Subcutaneous adipose tissue (tissue), 4 donors: Measurements from ENCODE around the gene SIK1. TPM values are rescaled to one million over a fixed set of nuclear protein-coding genes. Genes with fewer than 3 reads are reported as not detected.
"Not testable (repeated sequence)": the region's sequence is repeated elsewhere in the genome, so short reads cannot be mapped to it uniquely, and the experiment has no call there.

Source experiments
- total RNA-seq, 4 donors: library from RNA; depleted of rRNA; stranded (reverse); fragments of >200 nt; gene quantifications; one replicate each; pipeline ENCODE4 v1.1.0, GENCODE V29; 2016
- TF ChIP-seq, protein P1 (sequence below): fragments of 450-650 bp; IDR thresholded peaks from one replicate; pipeline ENCODE4 v1.5.1; 2016; ENCODE audit warnings: low read depth, mild to moderate bottlenecking, control low read depth, antibody characterized with exemption, moderate library complexity

SIK1 gene
- 10 to 100 TPM; 10.4 to 53.3 (median 14.4) TPM for total RNA-seq

DNA sequence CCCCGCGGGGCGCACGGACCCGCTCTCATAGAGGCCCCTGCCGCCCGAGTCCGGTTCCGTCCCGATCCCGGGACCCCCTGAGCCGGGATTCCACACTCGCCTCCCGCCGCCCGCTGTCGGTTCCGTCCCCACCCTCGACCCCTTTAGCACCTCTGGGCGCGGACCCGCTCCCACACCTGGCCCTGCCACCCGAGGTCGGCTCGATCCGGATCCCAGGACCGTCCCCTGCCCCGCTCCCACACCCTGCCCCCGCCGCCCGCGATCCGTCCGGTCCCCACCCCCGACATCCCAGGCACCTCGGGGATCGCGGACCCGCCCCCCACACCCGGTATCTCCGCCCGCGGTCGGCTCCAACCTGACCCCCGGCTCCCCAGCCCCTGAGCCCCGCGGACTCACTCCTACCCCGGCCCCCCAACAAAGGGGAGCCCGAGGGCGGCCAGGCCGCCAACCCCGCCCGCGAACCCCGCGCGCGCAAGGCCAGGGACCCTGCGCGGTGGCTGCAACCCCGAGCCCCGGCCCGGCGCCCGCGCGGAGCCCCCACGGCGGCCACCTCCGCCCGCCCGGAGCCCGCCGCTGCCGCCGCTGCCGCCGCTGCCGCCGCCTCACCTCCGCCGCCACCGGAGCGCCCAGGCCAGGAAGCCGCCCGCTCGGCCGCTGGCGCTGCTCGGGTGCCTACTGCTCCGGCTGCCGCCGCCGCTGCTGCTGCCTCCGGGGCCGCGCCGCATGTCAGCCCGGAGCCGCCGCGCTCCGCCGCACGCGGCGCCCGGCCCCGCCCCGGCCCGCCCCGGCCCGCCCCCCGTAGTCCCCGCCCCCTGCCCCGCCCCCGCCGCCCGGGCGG lies at the start of gene SIK1:
SIK1 (minus strand) TSS at position 728 of the 838 bp plus-strand sequence. CDS start 953 bp downstream, outside the sequence.
- TF ChIP-seq, protein P1, sequence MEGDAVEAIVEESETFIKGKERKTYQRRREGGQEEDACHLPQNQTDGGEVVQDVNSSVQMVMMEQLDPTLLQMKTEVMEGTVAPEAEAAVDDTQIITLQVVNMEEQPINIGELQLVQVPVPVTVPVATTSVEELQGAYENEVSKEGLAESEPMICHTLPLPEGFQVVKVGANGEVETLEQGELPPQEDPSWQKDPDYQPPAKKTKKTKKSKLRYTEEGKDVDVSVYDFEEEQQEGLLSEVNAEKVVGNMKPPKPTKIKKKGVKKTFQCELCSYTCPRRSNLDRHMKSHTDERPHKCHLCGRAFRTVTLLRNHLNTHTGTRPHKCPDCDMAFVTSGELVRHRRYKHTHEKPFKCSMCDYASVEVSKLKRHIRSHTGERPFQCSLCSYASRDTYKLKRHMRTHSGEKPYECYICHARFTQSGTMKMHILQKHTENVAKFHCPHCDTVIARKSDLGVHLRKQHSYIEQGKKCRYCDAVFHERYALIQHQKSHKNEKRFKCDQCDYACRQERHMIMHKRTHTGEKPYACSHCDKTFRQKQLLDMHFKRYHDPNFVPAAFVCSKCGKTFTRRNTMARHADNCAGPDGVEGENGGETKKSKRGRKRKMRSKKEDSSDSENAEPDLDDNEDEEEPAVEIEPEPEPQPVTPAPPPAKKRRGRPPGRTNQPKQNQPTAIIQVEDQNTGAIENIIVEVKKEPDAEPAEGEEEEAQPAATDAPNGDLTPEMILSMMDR, result not testable (repeated sequence)

DNA sequence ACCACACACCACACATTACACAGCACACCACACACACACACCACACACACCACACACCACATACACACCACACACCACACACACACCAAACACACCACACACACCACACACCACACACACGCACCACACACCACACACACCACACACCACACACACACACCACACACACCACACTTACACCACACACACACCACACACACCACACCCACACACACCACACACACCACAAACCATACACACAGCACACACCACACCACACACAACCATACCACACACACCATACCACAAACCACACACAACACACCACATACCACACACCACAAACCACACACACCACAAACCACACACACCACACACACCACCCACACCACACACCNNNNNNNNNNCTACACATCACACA lies 40.9 kb upstream of the SIK1 start:
- TF ChIP-seq, protein P1, result no peak

DNA sequence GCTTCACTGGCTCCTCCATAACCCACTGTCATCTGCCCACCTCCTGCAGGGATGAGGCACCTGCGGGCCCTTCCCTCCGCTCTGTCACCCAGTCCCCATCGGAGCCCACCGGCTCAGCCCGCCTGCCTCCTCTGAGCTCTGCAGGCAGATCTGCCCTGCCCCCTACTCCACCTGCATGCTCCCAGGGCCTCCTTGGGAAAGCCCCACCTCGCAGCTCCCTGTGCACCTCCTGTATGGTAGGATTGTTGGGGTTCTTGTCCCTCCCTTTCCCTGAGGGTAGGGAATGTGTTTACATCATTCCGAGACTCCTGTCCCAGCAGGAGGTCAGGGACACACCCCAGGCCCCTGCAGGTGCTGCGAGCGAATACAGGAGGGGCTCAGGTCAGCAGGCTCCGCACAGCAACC lies 50.5 kb downstream of the SIK1 start:
- TF ChIP-seq, protein P1, result no peak

DNA sequence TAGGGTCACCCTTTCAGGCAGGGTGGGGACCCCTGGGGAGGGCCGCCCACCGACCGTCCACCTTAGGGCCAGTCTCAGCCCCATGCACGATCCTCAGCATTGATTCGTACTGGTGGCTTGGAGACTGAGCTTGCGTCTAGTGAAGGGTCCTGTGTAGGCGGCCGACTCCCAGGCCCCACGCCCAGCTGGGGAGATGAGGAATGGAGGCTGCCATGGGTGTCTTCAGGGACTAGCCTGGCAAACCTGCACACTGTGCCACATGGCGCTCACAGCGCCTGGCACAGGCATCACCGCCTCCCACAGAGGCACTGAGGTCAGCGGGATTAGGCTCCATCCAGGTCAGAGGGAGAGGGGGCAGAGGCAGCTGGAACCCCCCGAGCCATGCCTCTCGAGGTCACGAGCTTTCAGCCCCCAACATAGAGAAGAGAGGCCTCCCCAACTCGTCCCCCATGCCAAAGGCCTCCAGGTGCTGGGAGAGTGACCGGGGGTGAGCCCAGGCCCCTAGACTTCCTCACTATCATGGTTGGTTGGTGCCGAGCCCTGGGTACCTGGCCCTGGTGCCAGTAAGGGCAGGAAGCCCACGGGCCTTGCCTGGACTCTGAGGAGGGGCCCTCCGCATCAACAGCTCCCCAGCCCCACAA lies 51.0 kb downstream of the SIK1 start:
- TF ChIP-seq, protein P1, result no peak

DNA sequence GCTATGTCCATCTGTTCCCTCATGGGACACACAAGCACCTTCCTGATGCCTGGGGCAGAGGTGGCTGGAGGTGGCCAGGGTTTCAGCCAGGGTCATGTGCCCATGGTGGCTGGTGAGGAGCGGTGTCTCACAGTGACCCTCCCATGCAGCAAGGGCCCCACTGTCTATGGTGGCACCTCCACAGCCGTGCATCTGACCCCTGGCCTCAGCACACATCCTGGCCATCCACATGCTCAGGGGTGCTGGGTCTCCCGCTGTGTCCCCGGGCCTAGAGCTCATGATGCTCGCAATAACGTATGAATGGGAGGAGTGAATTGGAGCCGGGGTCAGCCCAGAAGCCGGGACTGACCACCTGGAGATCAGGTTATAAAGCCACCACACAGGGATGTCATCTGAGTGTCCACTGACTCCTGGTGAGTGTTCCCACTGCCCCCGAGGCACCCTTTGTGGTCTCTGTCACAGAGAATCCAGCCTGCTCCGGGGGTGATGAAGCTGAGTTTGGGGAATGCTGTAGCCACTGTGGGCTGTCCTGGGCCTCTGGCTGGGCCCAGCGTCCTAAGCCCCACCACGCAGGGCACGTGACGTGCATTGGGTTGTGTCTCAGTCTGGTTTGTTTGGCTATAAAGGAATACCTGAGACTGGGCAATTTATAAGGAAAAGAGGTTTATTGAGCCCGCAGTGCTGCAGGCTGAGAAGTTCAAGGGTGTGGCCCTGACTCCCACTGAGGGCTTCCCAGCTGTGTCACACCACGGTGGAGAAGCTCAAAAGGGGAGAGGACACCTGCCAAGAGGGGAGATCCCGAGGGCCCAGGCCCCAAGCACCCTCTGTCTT lies 51.7 kb downstream of the SIK1 start:
- TF ChIP-seq, protein P1, result no peak

DNA sequence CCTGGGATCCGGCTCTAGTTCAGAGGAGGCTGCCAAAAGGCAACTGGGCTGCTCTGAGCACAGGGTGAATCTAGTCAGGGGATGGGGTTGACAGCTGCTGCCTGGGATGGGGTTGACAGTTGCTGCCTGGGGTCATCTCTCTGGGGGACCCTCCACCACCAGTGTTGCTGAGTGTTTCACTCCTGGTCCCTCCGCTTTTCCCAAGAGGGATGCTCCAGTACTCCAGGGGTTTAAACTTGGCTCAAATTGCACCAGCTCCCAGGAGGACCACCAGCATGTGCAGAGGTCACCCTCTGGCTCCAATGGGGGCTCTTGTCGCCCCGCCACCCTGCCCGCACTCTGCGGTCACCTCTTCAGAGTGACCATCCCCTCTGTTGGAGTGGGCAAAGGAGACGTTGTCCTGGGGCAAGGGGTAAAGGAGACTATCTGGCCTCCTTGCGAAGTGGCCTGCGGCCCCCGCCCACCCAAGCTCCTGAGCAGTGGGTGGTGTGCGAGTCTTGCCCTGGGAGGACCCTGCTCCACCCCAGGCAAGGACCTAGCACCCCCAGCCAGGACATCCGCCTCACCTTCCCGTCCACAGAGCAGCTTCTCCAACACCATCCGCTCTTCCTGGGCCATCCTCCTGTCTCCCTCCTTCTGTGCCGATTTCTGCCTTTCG lies 52.6 kb downstream of the SIK1 start:
- TF ChIP-seq, protein P1, result no peak
